Testis (tissue), 3 donors: ENCODE data around the gene EBF4. TPM values are rescaled to one million over a fixed set of nuclear protein-coding genes. Genes with fewer than 3 reads are reported as not detected.
"Not testable (repeated sequence)": the region's sequence is repeated elsewhere in the genome, so short reads cannot be mapped to it uniquely, and the experiment has no call there.

Source experiments
- DNase-seq: peaks from one replicate; pipeline ENCODE4 v3.0.0-alpha.2; 2019
- H3K27ac ChIP-seq, 2 donors: fragments of 200-600 bp; sonication (generic); one replicate each; pipeline ENCODE4 v1.5.1; 2019
- H3K27me3 ChIP-seq: fragments of 200-600 bp; sonication (generic); one replicate; pipeline ENCODE4 v1.5.1; 2019
- H3K36me3 ChIP-seq: fragments of 200-600 bp; sonication (generic); one replicate; pipeline ENCODE4 v1.5.1; 2017; ENCODE audit warnings: low read depth; ENCODE audit errors: missing control alignments
- H3K4me1 ChIP-seq: fragments of 200-600 bp; sonication (generic); one replicate; pipeline ENCODE4 v1.5.1; 2019
- H3K4me3 ChIP-seq, 2 donors: fragments of 200-600 bp; sonication (generic); one replicate each; pipeline ENCODE4 v1.5.1; 2017 to 2019
- H3K9me3 ChIP-seq: fragments of 200-600 bp; sonication (generic); one replicate; pipeline ENCODE4 v1.5.1; 2017
- CTCF ChIP-seq, 3 experiments: fragments of 450-650 bp in 2 of 3; fragments of 200-600 bp in 1 of 3; sonication (generic) in 1 of 3; IDR thresholded peaks; one replicate each; pipeline ENCODE4 v1.5.1; 2016 to 2019; ENCODE audit warnings: antibody characterized with exemption in 3 of 3, mild to moderate bottlenecking in 2 of 3, moderate library complexity in 1 of 3
- POLR2A ChIP-seq: fragments of 450-650 bp; IDR thresholded peaks from one replicate; pipeline ENCODE4 v1.6.1; 2017; ENCODE audit warnings: antibody characterized with exemption, mild to moderate bottlenecking, moderate library complexity
- WGBS, 2 donors: methylation state at CpG; one replicate each; pipeline ENCODE4 v1.1.5; 2018; 5-methylcytosine and 5-hydroxymethylcytosine counted together
- intact Hi-C: fragments of 100-400 bp; cut with DNase I; formaldehyde crosslinking; loops from one replicate; pipeline ENCODE4 v1.15.1; 2023; ENCODE audit warnings: low total_unique reads
- microRNA counts, 2 donors: library from miRNA; unstranded; fragments of <30 nt; microRNA quantifications; one replicate each; lab custom pipeline; 2016
- microRNA-seq, 2 donors: library from miRNA; unstranded; fragments of <30 nt; microRNA quantifications; one replicate each; pipeline ENCODE4, GENCODE V29; 2016; ENCODE audit warnings: borderline number of aligned reads in 2 of 2, borderline replicate concordance in 1 of 2
- polyA plus RNA-seq: library from polyadenylated mRNA; stranded (reverse); fragments of 350-450 nt; fragmentation: Illumina TruSeq; extraction: RNeasy Lipid Tissue Mini Kit (QIAGEN cat#74804); gene quantifications from one replicate; pipeline ENCODE4 v1.2.3, GENCODE V29; 2014; ENCODE audit warnings: low read depth, low replicate concordance; ENCODE audit not compliant: insufficient read depth
- small RNA-seq, 2 donors: library from RNA; depleted of rRNA; stranded (forward); fragments of <200 nt; gene quantifications; one replicate each; pipeline ENCODE3, GENCODE V24; 2016
- total RNA-seq, 2 donors: library from RNA; depleted of rRNA; stranded (reverse); fragments of >200 nt; gene quantifications; one replicate each; pipeline ENCODE4 v1.2.3, GENCODE V29; 2016

EBF4 gene
- total and polyA plus RNA-seq, 3 donors from 2014 or later: 6.1 to 14.2 (median 7.4) TPM

GRCh38 chr20:2807019-2807418 lies 114.4 kb downstream of the EBF4 start:
- Histone ChIP-seq H3K27ac (no peak overlapping the region), H3K36me3 (no peaks in the 10 kb centered on the region), H3K4me1 (no peaks in the 10 kb centered on the region), H3K9me3 (no peaks in the 10 kb centered on the region), H3K27me3 (no peaks in the 10 kb centered on the region), H3K4me3 (no peak overlapping the region)
- DNase-seq: no peak
- 79 to 87% methylated on average over 4 of the region's 4 CpGs for WGBS, 2 donors
- intact Hi-C loops: no loop called here
- no peak for TF ChIP-seq POLR2A
- no peak for TF ChIP-seq CTCF (IDR thresholded peaks at IDR 0.05)

- DNase-seq, H3K36me3 ChIP-seq, H3K4me3 ChIP-seq, intact Hi-C loops, H3K9me3 ChIP-seq, H3K4me1 ChIP-seq, H3K27ac ChIP-seq, H3K27me3 ChIP-seq: not testable (repeated sequence)
- 80 to 87% methylated on average over 8 to 9 of the region's 9 CpGs for WGBS, 2 donors
These were observed 115.3 kb downstream of the EBF4 start for GRCh38 chr20:2807929-2808328.

- Histone ChIP-seq H3K4me3 (no peak overlapping the region), H3K27me3 (no peaks in the 10 kb centered on the region), H3K9me3 (no peaks in the 10 kb centered on the region), H3K27ac (no peak overlapping the region), H3K4me1 (no peaks in the 10 kb centered on the region), H3K36me3 (no peaks in the 10 kb centered on the region)
- TF ChIP-seq CTCF (IDR thresholded peaks at IDR 0.05): no peak
- TF ChIP-seq POLR2A: no peak
- no peak for DNase-seq
- 54 to 65% methylated on average over 10 of the region's 10 CpGs for WGBS, 2 donors
- intact Hi-C loops: no loop called here
These were observed 117.1 kb downstream of the EBF4 start for GRCh38 chr20:2809690-2810089.

MicroRNA genes within 50 kb of the gene (microRNA counts, 767-probe panel; counts per million panel counts)
- microRNA hsa-miR-1292 (lab: Ali Mortazavi, UCI): 0 to 152 counts per million in 2 donors

Small RNA genes within 50 kb of the gene (microRNA-seq; reads per million reads assigned to microRNA genes)
- gene MIR1292: 2.8 to 3.5 reads per million in 2 donors

Small RNA genes within 50 kb of the gene (small RNA-seq; reads per million reads assigned to genes)
- gene SNORA51 (0 reads per million in 2 donors), gene SNORD110 (0 reads per million in 2 donors), gene SNORD56 (0 reads per million in 2 donors), gene SNORD57 (0 reads per million in 2 donors), gene SNORD86 (0 reads per million in 2 donors)

Other genes with a start within 250 kb of the EBF4 start
- gene SNRPB, start 222.0 kb upstream of the EBF4 start, total RNA-seq: 100 to 1,000 TPM; 140 to 207 TPM
- 171 TPM for gene SNRPB, start 222.0 kb upstream of the EBF4 start, polyA plus RNA-seq
- gene ZNF343, start 183.9 kb upstream of the EBF4 start, total RNA-seq: 10 to 100 TPM in 1 of 2 donors, 1 to 10 TPM in 1; 9.9 to 11.7 TPM
- 11.0 TPM for gene ZNF343, start 183.9 kb upstream of the EBF4 start, polyA plus RNA-seq
- under 1 TPM; 0.56 to 0.63 TPM for gene TMC2, start 156.2 kb upstream of the EBF4 start, total RNA-seq
- gene TMC2, start 156.2 kb upstream of the EBF4 start, polyA plus RNA-seq: 0.59 TPM
- gene NOP56, start 40.1 kb upstream of the EBF4 start, total RNA-seq: 100 to 1,000 TPM; 110 TPM
- gene NOP56, start 40.1 kb upstream of the EBF4 start, polyA plus RNA-seq: 125 TPM
- 100 to 1,000 TPM; 105 to 123 TPM for gene IDH3B, start 28.6 kb upstream of the EBF4 start, total RNA-seq
- 90.6 TPM for gene IDH3B, start 28.6 kb upstream of the EBF4 start, polyA plus RNA-seq
- gene CPXM1, start 107.8 kb downstream of the EBF4 start, total RNA-seq: 1 to 10 TPM; 3.5 to 8.6 TPM
- 25.2 TPM for gene CPXM1, start 107.8 kb downstream of the EBF4 start, polyA plus RNA-seq
- gene C20orf141, start 122.2 kb downstream of the EBF4 start, total RNA-seq: 100 to 1,000 TPM in 1 of 2 donors, 10 to 100 TPM in 1; 53.6 to 177 TPM
- 154 TPM for gene C20orf141, start 122.2 kb downstream of the EBF4 start, polyA plus RNA-seq
- 100 to 1,000 TPM in 1 of 2 donors, 10 to 100 TPM in 1; 39.0 to 133 TPM for gene TMEM239, start 123.6 kb downstream of the EBF4 start, total RNA-seq
- gene TMEM239, start 123.6 kb downstream of the EBF4 start, polyA plus RNA-seq: 77.3 TPM
- 10 to 100 TPM; 46.0 to 51.1 TPM for gene PCED1A, start 147.9 kb downstream of the EBF4 start, total RNA-seq
- gene PCED1A, start 147.9 kb downstream of the EBF4 start, polyA plus RNA-seq: 20.8 TPM
- 10 to 100 TPM; 24.3 to 31.4 TPM for gene VPS16, start 148.0 kb downstream of the EBF4 start, total RNA-seq
- gene VPS16, start 148.0 kb downstream of the EBF4 start, polyA plus RNA-seq: 27.3 TPM
- 10 to 100 TPM; 52.0 to 68.9 TPM for gene PTPRA, start 180.7 kb downstream of the EBF4 start, total RNA-seq
- gene PTPRA, start 180.7 kb downstream of the EBF4 start, polyA plus RNA-seq: 83.8 TPM